RWPE2 (cell line): ENCODE measurements around the gene PAXIP1.

ENCODE experiments used
- ATAC-seq: fragments of 200-7000 bp; cut with Tn5 transposase; 3 replicates; pipeline ENCODE4 v1.9.1; 2021; ENCODE audit warnings: low read depth
- DNase-seq: peaks from one replicate; pipeline ENCODE4 v3.0.0-alpha.2; 2020; ENCODE audit warnings: low spot score
- H3K27ac ChIP-seq: fragments of 450-650 bp; 2 replicates; pipeline ENCODE4 v1.5.1; 2017; ENCODE audit warnings: mild to moderate bottlenecking; ENCODE audit not compliant: poor library complexity, severe bottlenecking
- H3K27me3 ChIP-seq: fragments of 250-450 bp; sonication (Bioruptor Pico); 2 replicates; pipeline ENCODE4 v1.5.1; 2021; ENCODE audit warnings: mild to moderate bottlenecking, moderate library complexity; ENCODE audit not compliant: insufficient read depth, poor library complexity, severe bottlenecking
- H3K36me3 ChIP-seq: fragments of 250-450 bp; sonication (Bioruptor Pico); 2 replicates; pipeline ENCODE4 v1.5.1; 2020; ENCODE audit warnings: low read depth, mild to moderate bottlenecking, moderate library complexity
- H3K4me1 ChIP-seq: fragments of 250-450 bp; sonication (Bioruptor Pico); 2 replicates; pipeline ENCODE4 v1.5.1; 2021; ENCODE audit warnings: mild to moderate bottlenecking, moderate library complexity; ENCODE audit not compliant: insufficient read depth, poor library complexity, severe bottlenecking
- H3K4me3 ChIP-seq: fragments of 250-450 bp; sonication (Bioruptor Pico); 2 replicates; pipeline ENCODE4 v1.5.1; 2021; ENCODE audit warnings: mild to moderate bottlenecking, moderate library complexity; ENCODE audit not compliant: severe bottlenecking
- H3K9me3 ChIP-seq: fragments of 250-450 bp; sonication (Bioruptor Pico); 2 replicates; pipeline ENCODE4 v1.5.1; 2021; ENCODE audit warnings: mild to moderate bottlenecking, moderate library complexity; ENCODE audit not compliant: severe bottlenecking
- CTCF ChIP-seq: fragments of 450-650 bp; IDR thresholded peaks from one replicate; pipeline ENCODE4 v1.5.1; 2017; ENCODE audit warnings: mild to moderate bottlenecking, moderate library complexity; ENCODE audit not compliant: poor library complexity, severe bottlenecking

PAXIP1 gene

DNA sequence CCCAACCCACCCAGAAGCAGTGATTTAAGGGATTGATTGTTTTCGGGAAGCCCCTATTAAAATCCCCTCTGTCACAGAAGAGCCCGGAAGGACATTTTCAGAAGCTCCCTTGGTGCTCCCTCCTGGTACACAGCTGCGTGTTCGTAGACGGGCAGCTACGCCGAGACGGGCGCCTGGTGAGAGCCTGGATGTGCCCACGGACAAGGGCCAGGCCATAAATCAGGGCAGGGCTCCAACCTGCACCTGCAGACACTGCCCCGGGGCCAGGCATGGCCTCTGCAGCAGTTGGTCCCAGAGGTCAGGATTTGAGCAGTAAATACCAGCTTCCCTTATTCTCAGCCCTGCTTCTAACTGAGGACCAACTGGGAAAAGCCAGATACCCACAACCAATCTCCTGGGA, 106.8 kb downstream of the PAXIP1 start:
- Histone ChIP-seq H3K4me3 (no peak overlapping the region), H3K4me1 (no peaks in the 10 kb centered on the region), H3K36me3 (no peaks in the 10 kb centered on the region), H3K27me3 (no peaks in the 10 kb centered on the region), H3K9me3 (no peaks in the 10 kb centered on the region), H3K27ac (no peak overlapping the region)
- DNase-seq = no peak
- ATAC-seq = no peak
- no peak for TF ChIP-seq CTCF
